Osteocyte (in vitro differentiated cells): ENCODE results near the gene ADI1. TPM values are rescaled to one million over a fixed set of nuclear protein-coding genes. Genes with fewer than 3 reads are reported as not detected.

Source experiments
- DNase-seq: peaks from one replicate; pipeline ENCODE4 v3.0.0; 2021; ENCODE audit warnings: mixed read lengths; ENCODE audit not compliant: unreplicated experiment; ENCODE audit errors: extremely low spot score
- H3K27ac Mint-ChIP-seq: one replicate; pipeline ENCODE4 v1.8.0; 2021; ENCODE audit warnings: mild to moderate bottlenecking, mixed read lengths; ENCODE audit not compliant: unreplicated experiment
- H3K27me3 Mint-ChIP-seq: one replicate; pipeline ENCODE4 v1.8.0; 2021; ENCODE audit warnings: mixed read lengths; ENCODE audit not compliant: unreplicated experiment
- H3K36me3 Mint-ChIP-seq: one replicate; pipeline ENCODE4 v1.8.0; 2021; ENCODE audit warnings: mixed read lengths; ENCODE audit not compliant: unreplicated experiment
- H3K4me1 Mint-ChIP-seq: one replicate; pipeline ENCODE4 v1.8.0; 2021; ENCODE audit warnings: mixed read lengths; ENCODE audit not compliant: unreplicated experiment
- H3K4me3 Mint-ChIP-seq: one replicate; pipeline ENCODE4 v1.8.0; 2021; ENCODE audit warnings: mild to moderate bottlenecking, moderate library complexity, mixed read lengths; ENCODE audit not compliant: unreplicated experiment
- H3K9me3 Mint-ChIP-seq: one replicate; pipeline ENCODE4 v1.8.0; 2021; ENCODE audit warnings: mixed read lengths; ENCODE audit not compliant: unreplicated experiment
- CTCF ChIP-seq: fragments of 200-600 bp; sonication (generic); IDR thresholded peaks from 2 replicates; pipeline ENCODE4 v1.5.0; 2021; ENCODE audit warnings: antibody characterized with exemption, mild to moderate bottlenecking, moderate library complexity
- total RNA-seq: library from RNA; stranded (reverse); gene quantifications from 2 replicates; pipeline ENCODE4 v1.2.1, GENCODE V29; 2021

Gene ADI1
- total RNA-seq, 1 donor from 2014 or later: 54.0 TPM

- DNase-seq: no peak
- no peak overlapping the region for H3K27ac Mint-ChIP-seq
- no peaks in the 10 kb centered on the region for H3K9me3 Mint-ChIP-seq
- no peak for TF ChIP-seq CTCF
- no peaks in the 10 kb centered on the region for H3K27me3 Mint-ChIP-seq
- H3K36me3 Mint-ChIP-seq: peaks cover 8% of the 10 kb centered on the region
- H3K4me3 Mint-ChIP-seq: no peak overlapping the region
- peaks cover 5% of the 10 kb centered on the region for H3K4me1 Mint-ChIP-seq
These were observed 31.9 kb downstream of the ADI1 start for GRCh38 chr2:3487432-3487831.

GRCh38 chr2:3487028-3487425 lies 32.3 kb downstream of the ADI1 start:
- Mint-ChIP-seq H3K36me3 (peaks cover 8% of the 10 kb centered on the region), H3K27ac (no peak overlapping the region), H3K9me3 (no peaks in the 10 kb centered on the region), H3K4me3 (no peak overlapping the region), H3K4me1 (peaks cover 5% of the 10 kb centered on the region), H3K27me3 (no peaks in the 10 kb centered on the region)
- no peak for TF ChIP-seq CTCF
- no peak for DNase-seq

GRCh38 chr2:3486047-3487027 lies 33.0 kb downstream of the ADI1 start:
- peaks cover 4% of the 10 kb centered on the region for H3K4me1 Mint-ChIP-seq
- no peaks in the 10 kb centered on the region for H3K9me3 Mint-ChIP-seq
- H3K27me3 Mint-ChIP-seq: no peaks in the 10 kb centered on the region
- no peak overlapping the region for H3K4me3 Mint-ChIP-seq
- H3K27ac Mint-ChIP-seq: no peak overlapping the region
- DNase-seq: no peak
- no peak for TF ChIP-seq CTCF
- peaks cover 8% of the 10 kb centered on the region for H3K36me3 Mint-ChIP-seq

GRCh38 chr2:3485166-3485565 lies 34.2 kb downstream of the ADI1 start:
- H3K27ac Mint-ChIP-seq: no peak overlapping the region

More at GRCh38 chr2:3485166-3485565, 34.2 kb downstream of the ADI1 start:
- Mint-ChIP-seq H3K27me3 (no peaks in the 10 kb centered on the region), H3K4me1 (peaks cover 2% of the 10 kb centered on the region), H3K4me3 (no peak overlapping the region), H3K36me3 (peaks cover 8% of the 10 kb centered on the region), H3K9me3 (no peaks in the 10 kb centered on the region)
- DNase-seq: no peak
- TF ChIP-seq CTCF: no peak
